MM.1S (cell line): ENCODE data around the gene PLXNA2.

Experiments used
- EZH2phosphoT487 ChIP-seq: fragments of 300-600 bp; sonication (generic); IDR thresholded peaks from 2 replicates; pipeline ENCODE4 v1.6.1; 2018; ENCODE audit warnings: antibody characterized with exemption, low read length
- TF ChIP-seq, protein P1 (sequence below): fragments of 300-600 bp; sonication (generic); IDR thresholded peaks from 2 replicates; pipeline ENCODE4 v1.5.1; 2016; ENCODE audit warnings: antibody characterized with exemption, low read length, mixed read lengths

DNA sequence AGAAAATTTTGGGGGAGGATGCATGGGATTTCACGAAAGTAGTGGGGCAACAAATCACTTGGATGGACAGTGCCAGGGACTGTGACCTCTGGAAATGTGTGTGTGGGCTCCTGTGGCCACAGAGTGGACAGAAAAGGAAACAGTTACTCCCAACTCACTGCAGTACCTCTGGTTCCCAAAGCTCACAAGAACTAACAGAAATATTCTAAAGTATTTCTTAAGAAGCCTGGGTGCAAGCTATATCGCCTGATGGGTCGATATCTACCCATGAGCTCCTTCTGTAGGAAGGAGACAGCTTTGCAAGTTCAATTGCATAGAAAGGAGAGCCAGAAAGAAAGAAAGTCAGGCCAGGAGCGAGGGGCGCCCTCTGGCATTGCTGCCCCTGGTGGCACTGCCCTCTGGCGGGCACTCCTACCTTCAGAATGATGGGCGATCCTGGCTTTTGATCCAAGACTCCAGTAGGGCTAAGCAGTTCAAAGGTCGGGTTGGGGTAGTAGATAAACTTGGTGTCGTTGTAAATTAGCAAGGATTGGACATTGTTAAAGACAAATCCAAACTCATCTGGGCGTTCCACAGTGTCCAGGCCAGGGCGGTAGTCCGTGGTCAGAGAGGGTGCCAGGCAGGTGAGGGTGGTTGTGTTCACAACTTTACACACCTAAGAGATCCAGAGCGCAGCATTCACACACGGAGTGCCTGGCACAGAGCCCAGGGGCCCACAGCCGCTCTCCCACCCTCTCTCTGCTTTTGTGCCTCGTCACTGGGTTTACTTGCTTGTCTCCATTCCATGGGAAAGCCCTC is 198.5 kb downstream of the PLXNA2 start:
- TF ChIP-seq, protein P1, sequence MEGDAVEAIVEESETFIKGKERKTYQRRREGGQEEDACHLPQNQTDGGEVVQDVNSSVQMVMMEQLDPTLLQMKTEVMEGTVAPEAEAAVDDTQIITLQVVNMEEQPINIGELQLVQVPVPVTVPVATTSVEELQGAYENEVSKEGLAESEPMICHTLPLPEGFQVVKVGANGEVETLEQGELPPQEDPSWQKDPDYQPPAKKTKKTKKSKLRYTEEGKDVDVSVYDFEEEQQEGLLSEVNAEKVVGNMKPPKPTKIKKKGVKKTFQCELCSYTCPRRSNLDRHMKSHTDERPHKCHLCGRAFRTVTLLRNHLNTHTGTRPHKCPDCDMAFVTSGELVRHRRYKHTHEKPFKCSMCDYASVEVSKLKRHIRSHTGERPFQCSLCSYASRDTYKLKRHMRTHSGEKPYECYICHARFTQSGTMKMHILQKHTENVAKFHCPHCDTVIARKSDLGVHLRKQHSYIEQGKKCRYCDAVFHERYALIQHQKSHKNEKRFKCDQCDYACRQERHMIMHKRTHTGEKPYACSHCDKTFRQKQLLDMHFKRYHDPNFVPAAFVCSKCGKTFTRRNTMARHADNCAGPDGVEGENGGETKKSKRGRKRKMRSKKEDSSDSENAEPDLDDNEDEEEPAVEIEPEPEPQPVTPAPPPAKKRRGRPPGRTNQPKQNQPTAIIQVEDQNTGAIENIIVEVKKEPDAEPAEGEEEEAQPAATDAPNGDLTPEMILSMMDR: no peak
- TF ChIP-seq EZH2phosphoT487: no peak
